Common myeloid progenitor, CD34-positive (primary cell): ENCODE measurements around the gene LPIN1.

Experiments used
- CTCF ChIA-PET: fragments of 350-600 bp; sonication (Branson Sonifier 250); formaldehyde crosslinking; loops from one replicate; lab custom pipeline; 2021; ENCODE audit warnings: antibody characterized with exemption; lab: Charles Lee
- POLR2A ChIA-PET: fragments of 350-600 bp; sonication (Branson Sonifier 250); formaldehyde crosslinking; loops from one replicate; lab custom pipeline; 2021; ENCODE audit warnings: antibody characterized with exemption; lab: Charles Lee
- DNase-seq, 3 donors: peaks; one replicate each; pipeline versions ENCODE4 v3.0.0 to v3.0.0-alpha.2; 2013
- H3K27ac ChIP-seq, 2 experiments: 1 replicate in 1 of 2; 2 replicates in 1 of 2; pipeline ENCODE4 v1.7.0; 2013; ENCODE audit warnings: inconsistent platforms in 2 of 2, low read length in 2 of 2, mild to moderate bottlenecking in 2 of 2, low read depth in 1 of 2, moderate library complexity in 1 of 2; ENCODE audit not compliant: severe bottlenecking in 2 of 2, insufficient read depth in 1 of 2, poor library complexity in 1 of 2
- H3K27me3 ChIP-seq, 5 experiments: replicated peaks in 2 of 5; 1 replicate in 3 of 5; 2 replicates in 2 of 5; pipeline versions ENCODE4 v1.6.1 to v1.7.0; 2013; ENCODE audit warnings: low read length in 4 of 5, mild to moderate bottlenecking in 2 of 5, moderate library complexity in 2 of 5, inconsistent platforms in 1 of 5; ENCODE audit not compliant: insufficient read depth in 5 of 5, control insufficient read depth in 4 of 5
- H3K36me3 ChIP-seq, 4 experiments: 1 replicate in 2 of 4; 2 replicates in 2 of 4; pipeline versions ENCODE4 v1.6.1 to v1.7.0; 2013; ENCODE audit warnings: low read length in 3 of 4, control low read depth in 1 of 4, mild to moderate bottlenecking in 1 of 4; ENCODE audit not compliant: control insufficient read depth in 4 of 4, insufficient read depth in 4 of 4
- H3K4me1 ChIP-seq, 4 experiments: 1 replicate in 3 of 4; 2 replicates in 1 of 4; pipeline versions ENCODE4 v1.6.1 to v1.7.1; 2013; ENCODE audit warnings: low read length in 3 of 4, mild to moderate bottlenecking in 3 of 4, control low read depth in 1 of 4, inconsistent platforms in 1 of 4, moderate library complexity in 1 of 4; ENCODE audit not compliant: control insufficient read depth in 4 of 4, insufficient read depth in 4 of 4; ENCODE audit errors: control extremely low read depth in 1 of 4
- H3K4me3 ChIP-seq, 7 experiments: 1 replicate in 4 of 7; 2 replicates in 3 of 7; pipeline versions ENCODE4 v1.5.1 to v1.7.0; 2013; ENCODE audit warnings: mild to moderate bottlenecking in 7 of 7, low read length in 6 of 7, moderate library complexity in 6 of 7, inconsistent platforms in 2 of 7, low read depth in 2 of 7, control low read depth in 1 of 7; ENCODE audit not compliant: insufficient read depth in 4 of 7, control insufficient read depth in 1 of 7; ENCODE audit errors: extremely low read depth in 1 of 7
- H3K9me3 ChIP-seq, 5 experiments: 1 replicate in 4 of 5; 2 replicates in 1 of 5; pipeline versions ENCODE4 v1.6.1 to v1.7.1; 2013; ENCODE audit warnings: low read length in 4 of 5, mild to moderate bottlenecking in 2 of 5, inconsistent platforms in 1 of 5, low read depth in 1 of 5, moderate library complexity in 1 of 5; ENCODE audit not compliant: control insufficient read depth in 4 of 5, insufficient read depth in 2 of 5; ENCODE audit errors: control extremely low read depth in 1 of 5
- WGBS: methylation state at CpG from one replicate; pipeline ENCODE4 v1.1.5; 2013; ENCODE audit not compliant: insufficient coverage; 5-methylcytosine and 5-hydroxymethylcytosine counted together

LPIN1 gene

DNA sequence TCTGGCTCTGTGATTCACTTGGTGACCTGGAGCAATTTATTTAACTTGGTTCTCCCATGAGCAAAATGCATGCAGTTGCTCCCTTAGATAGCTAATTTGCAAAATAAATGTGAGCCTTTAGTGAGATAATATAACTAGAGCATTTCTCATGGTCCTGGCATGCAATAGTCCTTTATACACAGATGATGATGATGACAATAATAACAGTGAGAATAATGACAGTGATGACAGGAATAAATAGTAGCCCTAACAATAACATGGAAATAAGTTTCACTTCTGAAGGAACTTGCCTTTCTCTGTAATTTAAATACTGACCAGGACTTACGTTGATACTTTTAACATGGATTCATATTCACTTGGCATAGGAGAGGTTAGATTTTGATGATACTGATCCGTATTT lies 49.2 kb downstream of the LPIN1 start:
- no peak overlapping the region for H3K4me3 ChIP-seq
- H3K27me3 ChIP-seq = no peaks in the 10 kb centered on the region
- H3K9me3 ChIP-seq = no peaks in the 10 kb centered on the region
- H3K36me3 ChIP-seq = peaks cover 34 to 97% (median 77%) of the 10 kb centered on the region in 4 experiments
- DNase-seq = no peak
- WGBS = 100% methylated on average over 1 of the region's 2 CpGs
- no peak overlapping the region for H3K27ac ChIP-seq
- POLR2A ChIA-PET = no interaction called here
- H3K4me1 ChIP-seq = peaks cover 0 to 9% (median 2%) of the 10 kb centered on the region in 4 experiments
- CTCF ChIA-PET = no interaction called here

DNA sequence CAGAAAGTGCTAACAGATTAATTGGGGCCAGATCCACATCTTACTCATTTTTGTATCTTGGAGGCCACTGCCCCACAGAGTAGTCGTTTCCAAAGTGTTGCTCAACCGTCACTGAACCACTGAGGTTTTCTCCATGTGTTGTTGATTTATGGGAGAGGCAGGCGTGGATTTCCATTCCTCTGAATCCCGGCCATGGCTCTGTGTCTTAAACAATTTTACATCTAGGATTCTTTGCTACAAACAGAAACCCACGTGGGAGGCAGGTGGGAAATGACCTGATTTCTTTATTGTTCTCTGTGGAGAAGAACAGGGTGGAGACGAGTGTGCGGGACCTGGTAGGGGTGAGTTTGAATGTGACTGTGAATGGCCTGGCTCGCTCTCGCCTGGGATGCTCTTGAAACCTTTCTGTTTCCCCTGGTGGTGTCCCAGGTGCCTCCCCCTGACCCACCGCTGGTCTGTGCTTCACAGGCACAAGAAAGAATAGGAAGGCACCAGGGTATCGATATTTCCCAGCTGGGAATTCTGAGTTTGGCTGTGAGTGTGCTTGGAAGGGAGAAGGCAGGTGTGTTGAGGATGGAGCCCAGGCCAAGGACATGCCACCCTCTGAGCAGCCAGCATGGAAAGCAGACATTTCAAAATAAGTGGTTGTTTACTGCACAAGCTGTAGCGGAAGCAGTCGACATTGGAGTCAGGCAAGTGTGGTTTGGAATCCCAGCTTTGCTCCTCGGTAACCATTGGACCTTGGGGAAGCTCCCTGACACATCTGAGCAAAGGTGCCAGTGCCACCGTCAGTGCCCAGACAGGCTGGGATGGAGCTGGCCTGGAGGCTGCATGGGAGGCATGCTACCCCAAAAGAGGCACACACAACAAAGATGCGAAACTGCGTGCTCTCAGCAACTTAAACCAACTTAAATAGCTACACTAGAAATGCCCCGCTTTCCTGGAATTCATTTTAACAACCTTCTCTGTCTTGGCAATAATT lies 50.0 kb downstream of the LPIN1 start:
- no peak for DNase-seq
- no peak overlapping the region for H3K27ac ChIP-seq
- 99% methylated on average over 15 of the region's 18 CpGs for WGBS
- H3K4me3 ChIP-seq = no peak overlapping the region
- peaks cover 37 to 97% (median 74%) of the 10 kb centered on the region in 4 experiments for H3K36me3 ChIP-seq
- H3K4me1 ChIP-seq = peaks cover 0 to 11% (median 2%) of the 10 kb centered on the region in 4 experiments
- POLR2A ChIA-PET = no interaction called here
- H3K9me3 ChIP-seq = no peaks in the 10 kb centered on the region
- CTCF ChIA-PET = interaction anchor here (0.6 to 1.4 kb wide), 4 partner anchors 12 to 107 kb away, joined by 3 to 5 read pairs (median 3); no protein-coding TSS in a partner anchor
- no peaks in the 10 kb centered on the region for H3K27me3 ChIP-seq

DNA sequence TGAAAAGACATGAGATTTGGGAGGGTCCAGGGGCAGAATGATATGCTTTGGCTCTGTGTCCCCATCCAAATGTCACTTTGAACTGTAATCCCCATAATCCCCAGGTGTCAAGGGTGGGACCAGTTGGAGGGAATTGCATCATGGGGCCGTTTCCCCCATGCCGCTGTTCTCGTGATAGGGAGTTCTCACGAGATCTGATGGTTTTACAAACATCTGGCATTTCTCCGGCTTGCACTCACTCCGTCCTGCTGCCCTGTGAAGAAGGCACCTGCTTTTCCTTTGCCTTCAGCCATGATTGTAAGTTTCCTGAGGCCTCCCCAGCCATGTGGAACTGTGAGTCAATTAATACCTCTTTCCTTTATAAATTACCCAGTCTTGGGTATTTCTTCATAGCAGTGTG lies 51.4 kb downstream of the LPIN1 start:
- Histone ChIP-seq H3K36me3 (peaks cover 32 to 96% (median 73%) of the 10 kb centered on the region in 4 experiments), H3K27me3 (no peaks in the 10 kb centered on the region), H3K4me3 (no peak overlapping the region), H3K4me1 (peaks cover 0 to 11% (median 2%) of the 10 kb centered on the region in 4 experiments), H3K27ac (no peak overlapping the region), H3K9me3 (no peaks in the 10 kb centered on the region)
- ChIA-PET CTCF (no interaction called here), POLR2A (interaction anchor here (0.7 kb wide), 1 partner anchor 920 kb away, joined by 3 read pairs; no protein-coding TSS in a partner anchor)
- 97% methylated on average over 6 of the region's 6 CpGs for WGBS
- no peak for DNase-seq

DNA sequence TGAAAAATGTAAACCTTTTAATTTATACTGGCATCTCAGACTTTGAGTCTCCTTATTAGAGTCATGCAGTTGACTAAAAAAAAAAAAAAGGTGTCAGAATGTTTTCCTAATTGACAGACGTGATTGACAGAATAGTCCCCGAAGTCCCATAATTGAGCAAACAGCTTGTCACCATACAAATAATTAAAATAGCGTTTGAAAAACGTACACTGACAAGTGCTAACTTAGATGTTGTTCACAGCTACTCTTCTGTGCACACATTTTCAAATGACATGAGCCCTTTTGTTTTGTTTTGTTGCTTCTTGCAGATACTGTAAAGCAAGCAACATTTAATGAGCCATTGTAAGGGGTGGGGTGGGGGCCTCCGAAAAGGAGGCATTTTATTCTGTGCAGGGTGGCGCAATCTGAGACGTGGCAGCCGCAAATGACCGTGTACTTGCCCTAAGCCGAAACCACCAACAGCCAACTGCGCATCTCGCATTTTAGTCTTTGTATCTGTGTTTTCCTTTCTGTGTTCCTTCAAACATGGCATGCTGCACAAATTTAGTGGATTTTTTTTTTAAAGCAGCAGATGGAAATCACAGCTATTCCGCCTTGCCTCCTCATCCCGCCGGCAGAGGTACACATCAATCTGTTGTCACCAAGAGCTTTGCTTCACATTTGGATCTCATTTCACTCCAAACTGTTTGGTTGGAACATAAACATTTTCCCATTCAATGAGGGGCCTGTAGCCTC lies 52.4 kb downstream of the LPIN1 start:
- Histone ChIP-seq H3K36me3 (peaks cover 26 to 96% (median 73%) of the 10 kb centered on the region in 4 experiments), H3K27me3 (no peaks in the 10 kb centered on the region), H3K27ac (no peak overlapping the region), H3K9me3 (no peaks in the 10 kb centered on the region), H3K4me1 (peaks cover 0 to 11% (median 2%) of the 10 kb centered on the region in 4 experiments), H3K4me3 (no peak overlapping the region)
- DNase-seq = no peak
- ChIA-PET POLR2A (interaction anchor here (0.7 to 0.9 kb wide), 2 partner anchors 45 to 919 kb away, joined by 3 to 4 read pairs; no protein-coding TSS in a partner anchor), CTCF (interaction anchor here (1.3 to 4.7 kb wide), 2 partner anchors 13 to 15 kb away, joined by 3 to 32 read pairs; no protein-coding TSS in a partner anchor)
- 94% methylated on average over 14 of the region's 15 CpGs for WGBS

DNA sequence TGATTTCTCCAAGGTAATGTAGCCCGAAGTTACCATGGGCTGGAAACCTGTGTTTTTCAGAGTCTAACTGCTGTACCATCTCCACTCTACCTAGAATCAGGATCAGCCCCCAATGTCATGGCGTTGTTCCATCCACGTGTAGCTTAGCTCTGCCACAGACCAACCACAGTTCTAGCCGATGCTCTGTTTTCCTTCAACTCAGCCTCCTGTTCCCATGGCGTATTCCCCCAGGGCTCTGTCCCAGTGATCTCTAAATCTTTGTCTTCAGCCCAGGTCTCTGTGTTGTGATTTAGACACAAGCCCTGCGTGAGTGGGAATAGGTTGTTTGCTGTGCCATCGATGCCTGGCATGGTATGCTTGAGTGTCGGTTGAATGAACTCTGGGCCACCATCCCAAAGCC lies 53.4 kb downstream of the LPIN1 start:
- H3K4me1 ChIP-seq = peaks cover 0 to 11% (median 2%) of the 10 kb centered on the region in 4 experiments
- CTCF ChIA-PET = interaction anchor here (4.7 kb wide), 1 partner anchor 14 kb away, joined by 32 read pairs; no protein-coding TSS in a partner anchor
- POLR2A ChIA-PET = no interaction called here
- H3K9me3 ChIP-seq = no peaks in the 10 kb centered on the region
- DNase-seq = no peak
- peaks cover 29 to 97% (median 77%) of the 10 kb centered on the region in 4 experiments for H3K36me3 ChIP-seq
- no peak overlapping the region for H3K27ac ChIP-seq
- no peaks in the 10 kb centered on the region for H3K27me3 ChIP-seq
- no peak overlapping the region for H3K4me3 ChIP-seq
- 90% methylated on average over 7 of the region's 8 CpGs for WGBS

DNA sequence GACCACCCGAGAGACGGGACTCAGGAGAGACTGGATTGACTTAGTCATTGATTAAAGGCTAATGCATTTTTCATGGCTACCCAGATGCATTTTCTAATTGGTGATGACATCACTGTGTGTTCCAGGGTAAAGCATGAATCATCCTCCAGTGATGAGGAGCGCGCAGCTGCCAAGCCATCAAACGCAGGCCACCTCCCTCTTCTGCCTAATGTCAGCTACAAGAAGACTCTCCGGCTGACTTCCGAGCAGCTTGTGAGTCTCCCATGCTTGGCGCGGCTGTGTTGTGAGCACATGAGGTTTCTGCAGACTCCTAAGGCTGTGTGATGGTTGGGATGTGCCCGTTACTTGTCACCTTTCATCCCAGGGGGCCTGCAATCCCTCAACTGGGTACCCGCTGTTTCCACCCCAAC lies 56.4 kb downstream of the LPIN1 start:
- ChIA-PET POLR2A (no interaction called here), CTCF (interaction anchor here (1.0 to 4.7 kb wide), 3 partner anchors 9 to 24 kb away, joined by 4 to 32 read pairs (median 5); no protein-coding TSS in a partner anchor)
- Histone ChIP-seq H3K9me3 (no peaks in the 10 kb centered on the region), H3K27me3 (no peaks in the 10 kb centered on the region), H3K36me3 (peaks cover 28 to 98% (median 73%) of the 10 kb centered on the region in 4 experiments), H3K4me3 (no peak overlapping the region), H3K27ac (no peak overlapping the region), H3K4me1 (peaks cover 0 to 11% (median 2%) of the 10 kb centered on the region in 4 experiments)
- WGBS = 96% methylated on average over 9 of the region's 11 CpGs
- no peak for DNase-seq
